OCI-LY1 (cell line): ENCODE data around the gene MAGEA6.

Experiments used
- EZH2 ChIP-seq: fragments of 200-600 bp; sonication (generic), shearing (Covaris generic); IDR thresholded peaks from 2 replicates; pipeline ENCODE4 v1.8.0; 2017; ENCODE audit warnings: borderline replicate concordance, mixed run types, mild to moderate bottlenecking, antibody characterized with exemption, low read length, moderate library complexity, mixed read lengths
- TF ChIP-seq, protein P1 (sequence below): fragments of 200-600 bp; sonication (generic), shearing (Covaris generic); IDR thresholded peaks from 2 replicates; pipeline ENCODE4 v1.5.1; 2017; ENCODE audit warnings: mild to moderate bottlenecking, antibody characterized with exemption, low read length, moderate library complexity, mixed read lengths

DNA sequence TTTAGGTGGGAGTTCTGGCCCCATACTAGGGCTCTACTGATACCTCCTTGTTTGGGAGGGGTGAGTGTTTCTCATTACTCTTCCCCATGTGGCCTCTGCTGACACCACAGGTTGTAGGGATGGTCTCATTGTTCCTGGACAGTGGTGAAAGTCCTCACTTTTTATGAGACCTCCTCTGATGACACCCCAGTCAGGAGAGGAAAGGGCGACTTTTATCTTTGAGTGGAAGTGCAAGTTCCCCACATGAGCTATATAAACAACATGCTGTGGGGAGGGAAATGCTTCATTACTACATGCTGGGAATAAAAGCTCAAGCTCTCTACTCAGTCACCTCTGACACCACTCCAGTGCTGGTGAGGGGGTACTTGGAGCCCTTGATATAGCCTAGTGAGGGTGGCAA lies 29.5 kb upstream of the MAGEA6 start:
- TF ChIP-seq, protein P1, sequence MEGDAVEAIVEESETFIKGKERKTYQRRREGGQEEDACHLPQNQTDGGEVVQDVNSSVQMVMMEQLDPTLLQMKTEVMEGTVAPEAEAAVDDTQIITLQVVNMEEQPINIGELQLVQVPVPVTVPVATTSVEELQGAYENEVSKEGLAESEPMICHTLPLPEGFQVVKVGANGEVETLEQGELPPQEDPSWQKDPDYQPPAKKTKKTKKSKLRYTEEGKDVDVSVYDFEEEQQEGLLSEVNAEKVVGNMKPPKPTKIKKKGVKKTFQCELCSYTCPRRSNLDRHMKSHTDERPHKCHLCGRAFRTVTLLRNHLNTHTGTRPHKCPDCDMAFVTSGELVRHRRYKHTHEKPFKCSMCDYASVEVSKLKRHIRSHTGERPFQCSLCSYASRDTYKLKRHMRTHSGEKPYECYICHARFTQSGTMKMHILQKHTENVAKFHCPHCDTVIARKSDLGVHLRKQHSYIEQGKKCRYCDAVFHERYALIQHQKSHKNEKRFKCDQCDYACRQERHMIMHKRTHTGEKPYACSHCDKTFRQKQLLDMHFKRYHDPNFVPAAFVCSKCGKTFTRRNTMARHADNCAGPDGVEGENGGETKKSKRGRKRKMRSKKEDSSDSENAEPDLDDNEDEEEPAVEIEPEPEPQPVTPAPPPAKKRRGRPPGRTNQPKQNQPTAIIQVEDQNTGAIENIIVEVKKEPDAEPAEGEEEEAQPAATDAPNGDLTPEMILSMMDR, result no peak
- no peak for TF ChIP-seq EZH2
